SK-N-SH (cell line): ENCODE data around the gene CCDC50. TPM values are rescaled to one million over a fixed set of nuclear protein-coding genes. Genes with fewer than 3 reads are reported as not detected.

Experiments
- CTCF ChIA-PET: fragments of 300-600, 350-600 bp; formaldehyde crosslinking; extraction: SDS; loops from one replicate; lab custom pipeline; 2021; lab: Yijun Ruan, JAX
- POLR2A ChIA-PET: fragments of 350-600 bp; sonication (Branson Sonifier 250); formaldehyde crosslinking; extraction: SDS; loops from one replicate; lab custom pipeline; 2020; ENCODE audit warnings: antibody characterized with exemption, inconsistent platforms; lab: Yijun Ruan, JAX
- DNase-seq: peaks from one replicate; pipeline ENCODE4 v3.0.0; 2012
- H2AFZ ChIP-seq: fragments of 200-600 bp; sonication (generic); 2 replicates; pipeline ENCODE4 v1.8.1; 2016; ENCODE audit warnings: antibody characterized with exemption, mild to moderate bottlenecking, low read depth
- H3F3A ChIP-seq: fragments of 200-600 bp; sonication (generic); replicated peaks from 2 replicates; pipeline ENCODE3; 2016; ENCODE audit warnings: antibody characterized with exemption, mild to moderate bottlenecking; ENCODE audit not compliant: insufficient read depth
- H3K27ac ChIP-seq, 2 experiments: fragments of 200-500 bp in 1 of 2; fragments of 200-600 bp in 1 of 2; sonication (Bioruptor generic) in 1 of 2; sonication (generic), shearing (Covaris generic) in 1 of 2; 2 replicates each; pipeline versions ENCODE4 v1.5.1 to v1.6.1; 2014 to 2016; ENCODE audit warnings: low read depth in 2 of 2, inconsistent platforms in 1 of 2, low read length in 1 of 2, mild to moderate bottlenecking in 1 of 2, mixed read lengths in 1 of 2
- H3K27me3 ChIP-seq: fragments of 200-600 bp; sonication (generic), shearing (Covaris generic); 2 replicates; pipeline ENCODE4 v1.6.1; 2016; ENCODE audit warnings: mixed run types; ENCODE audit not compliant: insufficient read depth
- H3K36me3 ChIP-seq, 2 experiments: fragments of 200-500 bp in 1 of 2; fragments of 200-600 bp in 1 of 2; sonication (Bioruptor generic) in 1 of 2; sonication (generic) in 1 of 2; replicated peaks in 1 of 2; 2 replicates each; pipeline versions ENCODE3 to v1.5.1; 2014 to 2016; ENCODE audit warnings: low read length in 1 of 2, mild to moderate bottlenecking in 1 of 2; ENCODE audit not compliant: insufficient read depth in 2 of 2, control insufficient read depth in 1 of 2
- H3K4me1 ChIP-seq, 2 experiments: fragments of 200-500 bp in 1 of 2; fragments of 200-600 bp in 1 of 2; sonication (Bioruptor generic) in 1 of 2; sonication (generic), shearing (Covaris generic) in 1 of 2; 2 replicates each; pipeline versions ENCODE4 v1.5.1 to v1.6.1; 2014 to 2016; ENCODE audit warnings: low read depth in 1 of 2, low read length in 1 of 2, mixed run types in 1 of 2; ENCODE audit not compliant: insufficient read depth in 2 of 2, control insufficient read depth in 1 of 2
- H3K4me2 ChIP-seq: fragments of 200-600 bp; sonication (generic), shearing (Covaris generic); 2 replicates; pipeline ENCODE4 v1.6.1; 2017; ENCODE audit warnings: mixed run types
- H3K4me3 ChIP-seq, 2 experiments: fragments of 200-500 bp in 1 of 2; fragments of 200-600 bp in 1 of 2; sonication (Bioruptor generic) in 1 of 2; sonication (generic), shearing (Covaris generic) in 1 of 2; 2 replicates each; pipeline versions ENCODE4 v1.5.1 to v1.8.1; 2014 to 2016; ENCODE audit warnings: low read depth in 2 of 2, inconsistent platforms in 1 of 2, low read length in 1 of 2, mild to moderate bottlenecking in 1 of 2, mixed read lengths in 1 of 2, moderate library complexity in 1 of 2
- H3K79me2 ChIP-seq: fragments of 200-600 bp; sonication (generic); 2 replicates; pipeline ENCODE4 v1.8.1; 2017; ENCODE audit warnings: mild to moderate bottlenecking; ENCODE audit not compliant: insufficient read depth
- H3K9ac ChIP-seq: fragments of 200-600 bp; sonication (generic); 2 replicates; pipeline ENCODE4 v1.6.1; 2017; ENCODE audit warnings: mixed run types
- H3K9me2 ChIP-seq: fragments of 200-600 bp; sonication (generic); 2 replicates; pipeline ENCODE4 v1.6.1; 2017; ENCODE audit warnings: mixed run types
- H3K9me3 ChIP-seq: fragments of 200-600 bp; sonication (generic); 2 replicates; pipeline ENCODE4 v1.6.1; 2017; ENCODE audit warnings: mixed run types, mild to moderate bottlenecking, moderate library complexity
- H4K20me1 ChIP-seq: fragments of 200-600 bp; sonication (generic); 2 replicates; pipeline ENCODE4 v1.6.1; 2017; ENCODE audit warnings: mild to moderate bottlenecking, mixed run types; ENCODE audit not compliant: insufficient read depth
- EZH2phosphoT487 ChIP-seq: fragments of 200-600 bp; sonication (generic); IDR thresholded peaks from 2 replicates; pipeline ENCODE4 v1.6.1; 2017; ENCODE audit warnings: low read depth, mixed run types, mild to moderate bottlenecking, antibody characterized with exemption, moderate library complexity, borderline replicate concordance
- GATA2 ChIP-seq: sonication (generic); formaldehyde crosslinking; IDR thresholded peaks from 2 replicates; pipeline ENCODE4 v1.5.0; 2020; ENCODE audit warnings: mild to moderate bottlenecking, missing genetic modification reagents
- MAX ChIP-seq: IDR thresholded peaks from 2 replicates; pipeline ENCODE4 v1.4.0; 2012; ENCODE audit warnings: low read depth
- RAD21 ChIP-seq: IDR thresholded peaks from 2 replicates; pipeline ENCODE4 v1.6.1; 2012; ENCODE audit warnings: mild to moderate bottlenecking, low read length
- TCF12 ChIP-seq: IDR thresholded peaks from 2 replicates; pipeline ENCODE4 v1.4.0; 2012
- WGBS: methylation state at CpG from one replicate; pipeline ENCODE4 v1.1.6; 2017; ENCODE audit warnings: low lambda C conversion rate; 5-methylcytosine and 5-hydroxymethylcytosine counted together
- polyA plus RNA-seq, 3 experiments: library from polyadenylated mRNA; depleted of rRNA; stranded (reverse); fragments of >200 nt; gene quantifications; 2 replicates each; pipeline ENCODE4 v1.2.3, GENCODE V29; 2012
- TF ChIP-seq, protein P1 (sequence below): fragments of 200-600 bp; sonication (generic); IDR thresholded peaks from 2 replicates; pipeline ENCODE4 v1.6.1; 2017; ENCODE audit warnings: antibody characterized with exemption, mild to moderate bottlenecking, moderate library complexity
- TF ChIP-seq, protein P2 (sequence below): IDR thresholded peaks from 2 replicates; pipeline ENCODE4 v1.6.1; 2012; ENCODE audit warnings: mild to moderate bottlenecking, low read depth, low read length, moderate library complexity

Gene CCDC50
- polyA plus RNA-seq, 1 of the 3 experiments (the other 2 are of a cell fraction): 21.9 TPM

DNA sequence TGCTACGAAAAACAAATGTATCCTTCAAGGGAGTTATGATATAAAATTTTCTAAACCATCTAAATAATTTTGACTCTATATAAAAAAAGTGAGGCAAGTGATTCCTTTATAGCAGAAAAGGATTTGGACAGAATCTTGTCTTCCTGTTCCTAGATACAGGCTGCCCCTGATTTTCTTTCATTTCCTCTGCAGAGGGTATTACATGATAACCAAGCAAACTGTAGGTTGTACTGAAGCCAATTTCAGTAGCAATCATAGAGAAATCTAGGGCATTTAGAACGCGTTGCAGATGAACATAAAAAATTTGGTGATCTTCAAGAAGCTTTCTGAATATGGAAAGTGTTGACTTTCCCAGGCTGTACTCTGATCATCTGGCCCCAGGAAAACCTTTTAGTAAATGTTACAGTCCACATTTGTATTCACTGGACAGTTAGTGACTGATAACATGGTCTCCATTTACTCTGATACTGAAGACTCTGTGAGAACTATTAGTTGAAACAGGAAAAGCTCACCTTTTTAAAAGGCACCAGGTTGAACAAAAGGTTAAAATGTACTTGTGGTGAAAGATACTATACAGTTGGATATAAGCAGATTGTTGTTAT lies 10.2 kb downstream of the CCDC50 start (continued):
- TF ChIP-seq, protein P1, sequence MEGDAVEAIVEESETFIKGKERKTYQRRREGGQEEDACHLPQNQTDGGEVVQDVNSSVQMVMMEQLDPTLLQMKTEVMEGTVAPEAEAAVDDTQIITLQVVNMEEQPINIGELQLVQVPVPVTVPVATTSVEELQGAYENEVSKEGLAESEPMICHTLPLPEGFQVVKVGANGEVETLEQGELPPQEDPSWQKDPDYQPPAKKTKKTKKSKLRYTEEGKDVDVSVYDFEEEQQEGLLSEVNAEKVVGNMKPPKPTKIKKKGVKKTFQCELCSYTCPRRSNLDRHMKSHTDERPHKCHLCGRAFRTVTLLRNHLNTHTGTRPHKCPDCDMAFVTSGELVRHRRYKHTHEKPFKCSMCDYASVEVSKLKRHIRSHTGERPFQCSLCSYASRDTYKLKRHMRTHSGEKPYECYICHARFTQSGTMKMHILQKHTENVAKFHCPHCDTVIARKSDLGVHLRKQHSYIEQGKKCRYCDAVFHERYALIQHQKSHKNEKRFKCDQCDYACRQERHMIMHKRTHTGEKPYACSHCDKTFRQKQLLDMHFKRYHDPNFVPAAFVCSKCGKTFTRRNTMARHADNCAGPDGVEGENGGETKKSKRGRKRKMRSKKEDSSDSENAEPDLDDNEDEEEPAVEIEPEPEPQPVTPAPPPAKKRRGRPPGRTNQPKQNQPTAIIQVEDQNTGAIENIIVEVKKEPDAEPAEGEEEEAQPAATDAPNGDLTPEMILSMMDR: no peak
- TF ChIP-seq GATA2 (CRISPR knock-in tag): no peak
- TF ChIP-seq EZH2phosphoT487: no peak
- no peak for TF ChIP-seq TCF12
- TF ChIP-seq, protein P2, sequence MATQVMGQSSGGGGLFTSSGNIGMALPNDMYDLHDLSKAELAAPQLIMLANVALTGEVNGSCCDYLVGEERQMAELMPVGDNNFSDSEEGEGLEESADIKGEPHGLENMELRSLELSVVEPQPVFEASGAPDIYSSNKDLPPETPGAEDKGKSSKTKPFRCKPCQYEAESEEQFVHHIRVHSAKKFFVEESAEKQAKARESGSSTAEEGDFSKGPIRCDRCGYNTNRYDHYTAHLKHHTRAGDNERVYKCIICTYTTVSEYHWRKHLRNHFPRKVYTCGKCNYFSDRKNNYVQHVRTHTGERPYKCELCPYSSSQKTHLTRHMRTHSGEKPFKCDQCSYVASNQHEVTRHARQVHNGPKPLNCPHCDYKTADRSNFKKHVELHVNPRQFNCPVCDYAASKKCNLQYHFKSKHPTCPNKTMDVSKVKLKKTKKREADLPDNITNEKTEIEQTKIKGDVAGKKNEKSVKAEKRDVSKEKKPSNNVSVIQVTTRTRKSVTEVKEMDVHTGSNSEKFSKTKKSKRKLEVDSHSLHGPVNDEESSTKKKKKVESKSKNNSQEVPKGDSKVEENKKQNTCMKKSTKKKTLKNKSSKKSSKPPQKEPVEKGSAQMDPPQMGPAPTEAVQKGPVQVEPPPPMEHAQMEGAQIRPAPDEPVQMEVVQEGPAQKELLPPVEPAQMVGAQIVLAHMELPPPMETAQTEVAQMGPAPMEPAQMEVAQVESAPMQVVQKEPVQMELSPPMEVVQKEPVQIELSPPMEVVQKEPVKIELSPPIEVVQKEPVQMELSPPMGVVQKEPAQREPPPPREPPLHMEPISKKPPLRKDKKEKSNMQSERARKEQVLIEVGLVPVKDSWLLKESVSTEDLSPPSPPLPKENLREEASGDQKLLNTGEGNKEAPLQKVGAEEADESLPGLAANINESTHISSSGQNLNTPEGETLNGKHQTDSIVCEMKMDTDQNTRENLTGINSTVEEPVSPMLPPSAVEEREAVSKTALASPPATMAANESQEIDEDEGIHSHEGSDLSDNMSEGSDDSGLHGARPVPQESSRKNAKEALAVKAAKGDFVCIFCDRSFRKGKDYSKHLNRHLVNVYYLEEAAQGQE: no peak

GRCh38 chr3:191340351-191340750 lies 11.2 kb downstream of the CCDC50 start:
- 98% methylated on average over 2 of the region's 2 CpGs for WGBS
- POLR2A ChIA-PET: no interaction called here

GRCh38 chr3:191340966-191341365 lies 11.8 kb downstream of the CCDC50 start:
- H3K79me2 ChIP-seq: peaks cover 97% of the 10 kb centered on the region
- H3K36me3 ChIP-seq: no peaks in the 10 kb centered on the region
- CTCF ChIA-PET: no interaction called here
- H3K9me3 ChIP-seq: no peaks in the 10 kb centered on the region
- H3K4me2 ChIP-seq: no peak overlapping the region
- no peak for DNase-seq
- 100% methylated on average over 1 of the region's 1 CpG for WGBS
- H3F3A ChIP-seq: peaks cover 19% of the 10 kb centered on the region
- TF ChIP-seq MAX: no peak
- H4K20me1 ChIP-seq: peaks cover 36% of the 10 kb centered on the region
- no peaks in the 10 kb centered on the region for H3K27me3 ChIP-seq
- H3K4me1 ChIP-seq: peaks cover 0 to 30% of the 10 kb centered on the region in 2 experiments; a peak in 2 of 4 replicates
- no peak overlapping the region for H3K9ac ChIP-seq
- POLR2A ChIA-PET: no interaction called here
- H2AFZ ChIP-seq: no peak overlapping the region
- no peaks in the 10 kb centered on the region for H3K9me2 ChIP-seq
- H3K27ac ChIP-seq: no peak overlapping the region
- H3K4me3 ChIP-seq: no peak overlapping the region

More at GRCh38 chr3:191340351-191340750, 11.2 kb downstream of the CCDC50 start:
- DNase-seq: no peak
- no peak for TF ChIP-seq RAD21
- Histone ChIP-seq H3K4me1 (peaks cover 0 to 30% of the 10 kb centered on the region in 2 experiments; a peak in 2 of 4 replicates), H3K9me3 (no peaks in the 10 kb centered on the region), H3K27me3 (no peaks in the 10 kb centered on the region), H4K20me1 (peaks cover 36% of the 10 kb centered on the region), H3K79me2 (peaks cover 97% of the 10 kb centered on the region), H3K9me2 (no peaks in the 10 kb centered on the region), H3K9ac (no peak overlapping the region), H3K4me3 (no peak overlapping the region), H2AFZ (no peak overlapping the region), H3K4me2 (no peak overlapping the region), H3F3A (peaks cover 19% of the 10 kb centered on the region), H3K36me3 (no peaks in the 10 kb centered on the region), H3K27ac (no peak overlapping the region)
- CTCF ChIA-PET: no interaction called here
